GM21526 (cell line): ENCODE results near the gene FREM2.

Experiments used
- ATAC-seq: cut with Tn5 transposase; IDR thresholded peaks from one replicate; pipeline ENCODE4 v1.9.1; 2021; ENCODE audit warnings: moderate library complexity; ENCODE audit not compliant: unreplicated experiment, low FRiP score

The FREM2 gene

GRCh38 chr13:38686577-38687245, at the start of gene FREM2:
Gene FREM2 (plus strand): TSS chr13:38687077. CDS start chr13:38687345, 268 bp downstream.
- ATAC-seq, result no peak

- ATAC-seq, result no peak
Observed at GRCh38 chr13:38637576-38637975, 49.3 kb upstream of the FREM2 start.

- ATAC-seq, result no peak
Observed at GRCh38 chr13:38641164-38641948, 45.5 kb upstream of the FREM2 start.

GRCh38 chr13:38647312-38647711, 39.6 kb upstream of the FREM2 start:
- ATAC-seq, result no peak

DNA sequence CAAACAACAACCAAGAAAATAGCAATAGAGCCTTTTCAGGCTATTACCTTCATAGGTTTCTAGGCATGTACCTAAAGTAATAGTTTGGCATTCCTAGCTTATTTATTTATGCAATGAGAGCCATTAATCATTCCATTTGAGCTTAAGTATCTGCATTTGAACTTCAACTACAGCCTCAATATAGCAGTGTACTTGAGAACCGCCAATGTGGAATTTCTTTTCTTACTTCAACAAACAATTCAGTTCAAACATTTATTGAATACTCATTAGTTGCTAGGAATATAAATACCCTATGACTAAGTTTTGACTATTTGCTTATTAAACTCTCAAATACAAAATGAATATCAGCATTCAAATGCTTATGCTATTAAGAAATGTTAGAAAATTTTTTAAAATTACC, 38.0 kb upstream of the FREM2 start:
- ATAC-seq, result no peak

- ATAC-seq, result no peak
Observed at GRCh38 chr13:38656699-38657098, 30.2 kb upstream of the FREM2 start.

DNA sequence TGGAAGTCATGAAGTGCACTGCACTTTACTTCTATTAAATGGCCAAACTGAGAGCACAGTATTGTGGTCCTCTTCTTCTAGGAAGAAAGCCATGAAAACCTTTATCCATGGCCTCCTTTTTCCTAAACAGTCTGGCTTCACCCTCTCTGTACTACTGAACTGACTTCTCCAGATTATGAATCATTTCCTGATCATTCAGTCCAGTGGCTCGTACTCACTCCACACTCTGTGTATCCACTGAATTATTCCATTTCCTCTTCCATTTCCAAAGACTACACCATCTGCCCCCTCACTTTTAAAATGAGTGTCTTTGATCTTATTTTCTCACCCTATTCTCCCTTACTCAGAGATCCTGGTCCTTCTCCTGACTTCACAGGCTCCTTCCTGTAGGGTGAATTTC, 29.7 kb upstream of the FREM2 start:
- no peak for ATAC-seq

GRCh38 chr13:38658906-38659305, 28.0 kb upstream of the FREM2 start:
- no peak for ATAC-seq

- ATAC-seq, result no peak
Observed at GRCh38 chr13:38661010-38661675, 25.7 kb upstream of the FREM2 start.

DNA sequence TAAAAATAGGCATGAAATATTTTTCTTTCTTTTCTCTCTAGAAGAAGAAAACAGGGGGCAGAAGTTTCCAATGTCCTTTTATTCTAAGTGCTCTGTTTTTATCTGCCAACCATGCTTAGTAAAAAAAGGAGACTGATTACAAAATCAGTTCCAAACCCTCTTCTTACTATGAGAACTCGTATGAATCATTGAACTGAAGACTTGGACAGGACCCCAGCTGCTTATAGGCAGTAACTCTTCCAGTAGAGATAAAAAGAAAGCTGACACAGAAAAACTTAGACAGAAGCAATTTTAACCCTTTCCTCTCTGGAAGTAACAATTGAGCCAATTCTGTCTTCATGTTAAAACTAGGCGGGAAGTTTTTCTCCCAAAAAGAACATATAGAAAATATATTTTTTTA, 24.5 kb upstream of the FREM2 start:
- no peak for ATAC-seq

- no peak for ATAC-seq
Observed at GRCh38 chr13:38664906-38665305, 22.0 kb upstream of the FREM2 start.

DNA sequence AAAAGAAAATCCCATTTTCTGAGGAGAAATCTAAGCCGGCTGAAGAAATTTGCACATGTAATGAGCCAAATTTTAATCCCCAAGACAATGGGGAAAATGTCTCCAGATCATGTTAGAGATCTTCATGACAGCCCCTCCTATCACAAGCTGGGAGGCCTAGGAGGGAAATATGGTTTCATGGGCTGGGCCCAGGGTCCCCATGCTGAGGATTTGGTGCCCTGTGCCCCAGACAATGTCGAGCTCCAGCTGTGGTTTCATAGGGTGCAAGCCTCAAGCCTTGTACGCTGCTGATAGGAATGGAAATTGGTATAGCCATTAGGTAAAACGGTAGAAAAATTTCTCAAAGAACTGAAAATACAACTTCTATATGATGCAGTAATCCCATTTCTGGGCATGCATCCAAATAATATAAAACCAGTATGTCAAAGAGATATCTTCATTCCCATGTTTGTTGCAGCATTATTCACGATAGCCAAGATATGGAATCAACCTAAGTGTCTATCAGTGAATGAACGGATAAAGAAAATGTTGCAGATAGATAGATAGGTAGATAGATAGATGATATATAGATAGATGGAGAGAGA, 19.3 kb upstream of the FREM2 start:
- ATAC-seq, result no peak

DNA sequence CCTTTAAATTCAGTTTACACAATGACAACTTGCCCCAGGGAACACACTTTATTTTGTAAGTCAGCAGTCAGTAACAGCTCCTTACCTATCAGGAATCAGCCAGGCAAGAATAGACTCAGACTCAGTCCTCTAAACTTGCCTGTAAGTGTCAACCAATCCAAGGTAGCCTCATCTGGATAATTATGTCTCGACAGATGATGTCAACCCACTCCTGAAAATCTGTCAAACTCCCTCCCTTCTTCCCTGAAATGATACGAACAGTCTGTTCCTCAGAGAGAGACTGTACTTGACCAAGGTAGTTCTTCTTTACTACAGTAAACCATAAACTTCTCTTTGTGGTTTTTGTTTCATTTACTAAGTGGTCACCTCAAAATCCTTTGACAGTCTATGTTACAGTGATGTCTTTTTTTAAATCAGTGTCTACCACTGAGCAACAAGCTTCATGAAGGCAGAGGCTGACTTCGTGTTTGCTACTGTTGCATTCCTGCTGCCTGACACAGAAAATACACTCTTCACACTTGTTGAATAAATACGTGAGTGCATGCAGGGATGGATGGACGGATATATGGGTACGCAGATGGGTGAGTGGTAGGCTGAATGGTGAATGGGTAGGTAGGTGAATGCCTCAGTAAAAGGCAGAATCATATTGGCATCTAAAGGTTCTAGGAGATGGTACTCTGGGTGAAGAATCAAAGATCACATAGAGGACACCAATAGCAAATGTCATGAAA, 17.5 kb upstream of the FREM2 start:
- ATAC-seq, result no peak

DNA sequence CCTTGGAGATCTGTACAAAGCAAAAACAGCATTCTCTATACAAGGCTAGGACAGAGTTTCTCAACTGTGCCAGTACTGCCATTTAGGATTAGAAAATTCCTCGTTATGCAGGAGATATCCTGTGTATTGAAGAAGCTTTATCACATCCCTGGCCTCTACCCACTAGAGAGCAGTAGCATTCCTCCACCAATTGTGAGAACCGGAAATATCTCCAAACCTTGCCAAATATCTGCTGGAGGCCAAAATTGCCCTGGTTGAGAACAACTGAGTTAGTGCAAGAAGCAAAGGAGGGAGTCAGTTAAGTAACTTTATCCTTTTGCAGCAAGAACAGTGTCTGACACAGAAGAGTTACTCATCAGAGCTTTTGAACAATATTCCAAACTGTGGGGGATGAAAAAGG, 16.2 kb upstream of the FREM2 start:
- ATAC-seq, result no peak

DNA sequence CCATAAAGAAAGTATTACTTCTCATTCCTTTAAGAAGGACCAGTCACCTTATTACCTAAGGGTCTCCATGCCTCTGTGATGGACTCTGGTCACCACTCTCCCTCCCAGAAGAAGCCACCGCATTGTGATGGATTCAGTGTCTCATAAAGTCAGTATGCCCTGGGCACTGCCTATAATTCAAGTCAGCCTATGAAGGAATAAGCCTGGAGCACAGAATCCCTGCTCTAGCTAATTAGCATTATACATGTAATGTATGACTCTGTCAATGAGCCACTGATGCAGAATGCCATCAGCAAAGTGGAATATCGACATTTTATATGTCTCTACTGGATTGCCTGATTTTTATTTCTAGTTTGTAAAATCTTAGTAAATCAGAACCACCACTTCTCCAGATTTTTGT, 14.9 kb upstream of the FREM2 start:
- no peak for ATAC-seq

DNA sequence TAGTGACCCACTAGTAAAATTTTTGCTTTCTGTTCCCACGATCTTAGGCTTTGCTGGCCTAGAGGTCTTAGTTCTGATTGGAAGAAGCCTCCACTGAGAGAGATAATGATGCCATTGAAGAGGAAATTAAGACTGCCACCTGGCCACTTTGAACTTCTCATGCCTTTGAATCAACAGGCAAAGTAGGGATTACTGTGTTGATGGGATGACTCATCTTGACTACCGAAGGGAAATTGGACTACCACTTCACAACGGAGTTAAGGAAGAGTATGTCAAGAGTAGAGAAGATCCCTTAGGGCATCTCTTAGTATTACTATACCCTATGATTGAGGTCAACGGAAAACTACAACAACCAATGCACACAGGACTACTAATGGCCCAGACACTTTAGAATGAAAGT, 12.7 kb upstream of the FREM2 start:
- no peak for ATAC-seq

- ATAC-seq, result no peak
Observed at GRCh38 chr13:38680912-38681311, 6.0 kb upstream of the FREM2 start.

GRCh38 chr13:38684714-38685113, 2.2 kb upstream of the FREM2 start:
- ATAC-seq, result no peak

DNA sequence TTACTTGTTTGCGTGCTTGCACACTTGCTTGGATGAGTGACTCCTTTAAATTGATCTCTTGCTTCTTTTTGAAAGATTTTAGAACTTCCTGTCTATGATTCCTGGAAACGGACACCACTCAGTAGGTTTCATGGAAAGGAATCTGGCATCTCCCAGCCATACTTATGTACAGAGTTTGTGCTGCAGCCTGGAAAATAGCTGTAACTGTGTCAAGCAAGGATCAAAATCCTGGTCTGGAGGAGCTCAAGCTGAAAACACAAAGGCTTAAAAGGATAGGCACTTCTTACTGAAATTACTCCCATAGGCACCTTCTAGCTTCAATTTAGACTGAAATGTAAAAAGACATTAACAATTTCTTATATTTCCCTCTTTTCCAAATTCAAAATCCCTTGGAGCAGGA, 1.4 kb upstream of the FREM2 start:
- ATAC-seq, result no peak

GRCh38 chr13:38685974-38686576, 802 bp upstream of the FREM2 start:
- no peak for ATAC-seq
